HepG2 (cell line): ENCODE measurements around the gene ETV2. TPM values are rescaled to one million over a fixed set of nuclear protein-coding genes. Genes with fewer than 3 reads are reported as not detected.

Experiments used
- ATAC-seq: fragments of 200-7000 bp; cut with Tn5 transposase; 3 replicates; pipeline ENCODE4 v1.9.1; 2020; ENCODE audit warnings: mild to moderate bottlenecking, moderate library complexity
- BruUV-seq: library from RNA; stranded (reverse); fragments of 400-500 nt; replicated peaks from 2 replicates; lab custom pipeline; 2021; lab: Mats Ljungman, UMichigan
- CTCF ChIA-PET: fragments of 300-600 bp; formaldehyde crosslinking; extraction: SDS; loops from one replicate; lab custom pipeline; 2021; ENCODE audit warnings: low total read pairs, inconsistent platforms, low intra/inter-chr PET ratio; lab: Yijun Ruan, JAX
- POLR2A ChIA-PET: fragments of 350-600 bp; sonication (Branson Sonifier 250); formaldehyde crosslinking; loops from one replicate; lab custom pipeline; 2020; ENCODE audit warnings: antibody characterized with exemption, inconsistent platforms; lab: Yijun Ruan, JAX
- DNase-seq: peaks from one replicate; pipeline ENCODE4 v3.0.0-alpha.2; 2015; ENCODE audit warnings: low spot score
- FAIRE-seq: peaks from 3 replicates; lab custom pipeline; 2011; peaks lifted over from hg19 to GRCh38; lab: Jason Lieb, UNC
- H2AFZ ChIP-seq: one replicate; pipeline ENCODE4 v1.6.1; 2011; ENCODE audit warnings: low read length, inconsistent platforms
- H3K27ac ChIP-seq: fragments of 300-600 bp; 3 replicates; pipeline ENCODE4 v1.8.0; 2011; ENCODE audit warnings: mixed run types, mild to moderate bottlenecking, mixed read lengths, low read length, inconsistent platforms; ENCODE audit not compliant: insufficient read depth; ENCODE audit errors: extremely low read length
- H3K27me3 ChIP-seq, 2 experiments: fragments of 200-600 bp in 1 of 2; 2 replicates in 1 of 2; 3 replicates in 1 of 2; pipeline versions ENCODE4 v1.6.0 to v1.8.0; 2011; ENCODE audit warnings: low read length in 2 of 2, mild to moderate bottlenecking in 2 of 2, moderate library complexity in 2 of 2, inconsistent platforms in 1 of 2; ENCODE audit not compliant: insufficient read depth in 2 of 2, control insufficient read depth in 1 of 2
- H3K36me3 ChIP-seq, 2 experiments: fragments of 200-600 bp in 1 of 2; replicated peaks in 1 of 2; 2 replicates in 1 of 2; 3 replicates in 1 of 2; pipeline versions ENCODE4 v1.5.1 to v1.8.0; 2011; ENCODE audit warnings: low read length in 2 of 2, inconsistent platforms in 1 of 2; ENCODE audit not compliant: insufficient read depth in 2 of 2, control insufficient read depth in 1 of 2
- H3K4me1 ChIP-seq: 2 replicates; pipeline ENCODE4 v1.5.1; 2012; ENCODE audit warnings: low read length, inconsistent platforms; ENCODE audit not compliant: insufficient read depth
- H3K4me2 ChIP-seq: 2 replicates; pipeline ENCODE4 v1.6.0; 2011; ENCODE audit warnings: low read depth, low read length, inconsistent platforms
- H3K4me3 ChIP-seq, 3 experiments: fragments of 200-600 bp in 1 of 3; sonication (generic), shearing (Covaris generic) in 1 of 3; replicated peaks in 1 of 3; 2 replicates each; pipeline ENCODE4 v1.5.1; 2011 to 2016; ENCODE audit warnings: low read length in 3 of 3, inconsistent platforms in 2 of 3, low read depth in 2 of 3, mild to moderate bottlenecking in 2 of 3, control low read depth in 1 of 3, mixed read lengths in 1 of 3; ENCODE audit not compliant: insufficient read depth in 1 of 3
- H3K79me2 ChIP-seq: one replicate; pipeline ENCODE4 v1.6.1; 2011; ENCODE audit warnings: low read length, inconsistent platforms; ENCODE audit not compliant: insufficient read depth
- H3K9ac ChIP-seq: 2 replicates; pipeline ENCODE4 v1.6.0; 2011; ENCODE audit warnings: mild to moderate bottlenecking, low read depth, low read length, inconsistent platforms; ENCODE audit not compliant: insufficient read depth
- H3K9me3 ChIP-seq: 2 replicates; pipeline ENCODE4 v1.5.1; 2012; ENCODE audit warnings: mild to moderate bottlenecking, low read length
- H4K20me1 ChIP-seq: 2 replicates; pipeline ENCODE4 v1.6.0; 2011; ENCODE audit warnings: inconsistent platforms, mild to moderate bottlenecking, low read length, moderate library complexity; ENCODE audit not compliant: insufficient read depth
- BRD4 ChIP-seq: sonication (generic); formaldehyde crosslinking; IDR thresholded peaks from 2 replicates; pipeline ENCODE4 v1.4.0; 2020; ENCODE audit warnings: missing genetic modification reagents
- FLYWCH1 ChIP-seq: sonication (generic); formaldehyde crosslinking; IDR thresholded peaks from 2 replicates; pipeline ENCODE4 v1.8.1; 2023; ENCODE audit warnings: mild to moderate bottlenecking, missing genetic modification reagents
- POGZ ChIP-seq: sonication (generic); formaldehyde crosslinking; IDR thresholded peaks from 2 replicates; pipeline ENCODE4 v1.4.0; 2020; ENCODE audit warnings: mild to moderate bottlenecking, missing genetic modification reagents
- YY1 ChIP-seq: IDR thresholded peaks from 2 replicates; pipeline ENCODE4 v1.6.1; 2011; ENCODE audit warnings: low read length, low read depth, moderate library complexity, mild to moderate bottlenecking; ENCODE audit not compliant: insufficient read depth, insufficient replicate concordance
- ZFP82 ChIP-seq: sonication (generic); formaldehyde crosslinking; IDR thresholded peaks from 2 replicates; pipeline ENCODE4 v1.5.1; 2020; ENCODE audit warnings: mild to moderate bottlenecking, missing genetic modification reagents, borderline replicate concordance
- WGBS: methylation state at CpG from one replicate; pipeline ENCODE4 v1.1.6; 2017; ENCODE audit warnings: low lambda C conversion rate; 5-methylcytosine and 5-hydroxymethylcytosine counted together
- in situ Hi-C: cut with HindIII; loops from 2 replicates; pipeline ENCODE4 v1.10.0; 2017; ENCODE audit warnings: low pct_unique_long_range_greater_than_20kb; ENCODE audit not compliant: extremely low pct_ligation_motif_present
- intact Hi-C: fragments of 100-400 bp; cut with micrococcal nuclease; formaldehyde crosslinking; loops from one replicate; pipeline ENCODE4 v1.10.0; 2022; ENCODE audit not compliant: unreplicated experiment
- polyA plus RNA-seq, 8 experiments: library from polyadenylated mRNA; depleted of rRNA in 3 of 8; stranded (reverse) in 7 of 8; unstranded in 1 of 8; fragments of >200 nt; fragmentation: Illumina TruSeq in 4 of 8; extraction: Trizol in 4 of 8; gene quantifications; 2 replicates each; pipeline versions ENCODE4 v1.2.1 to v1.2.3, GENCODE V29; 2011 to 2016; ENCODE audit warnings: low read depth in 4 of 8, missing spikeins in 1 of 8, mixed read lengths in 1 of 8; ENCODE audit not compliant: insufficient read depth in 1 of 8
- total RNA-seq, 5 experiments: library from RNA; depleted of rRNA; stranded (reverse); fragments of >200 nt; fragmentation: Illumina TruSeq; extraction: Trizol; gene quantifications; 2 replicates each; pipeline ENCODE4 v1.2.3, GENCODE V29; 2016; ENCODE audit warnings: low read depth in 1 of 5
- TF ChIP-seq, protein P1 (sequence below): sonication (generic); formaldehyde crosslinking; IDR thresholded peaks from 2 replicates; pipeline ENCODE4 v1.4.0; 2020; ENCODE audit warnings: missing genetic modification reagents
- TF ChIP-seq, protein P2 (sequence below): IDR thresholded peaks from 2 replicates; pipeline ENCODE4 v1.4.0; 2020; ENCODE audit warnings: mild to moderate bottlenecking, missing genetic modification reagents
- TF ChIP-seq, protein P3 (sequence below): sonication (generic); formaldehyde crosslinking; IDR thresholded peaks from 2 replicates; pipeline ENCODE4 v1.5.0; 2020; ENCODE audit warnings: mild to moderate bottlenecking, missing genetic modification reagents, borderline replicate concordance

Gene ETV2
- total and polyA plus RNA-seq, 2 of the 13 experiments (the other 11 are each of a cell fraction or from before 2014, with no cell fraction given), result 0.07 to 0.20 TPM

DNA sequence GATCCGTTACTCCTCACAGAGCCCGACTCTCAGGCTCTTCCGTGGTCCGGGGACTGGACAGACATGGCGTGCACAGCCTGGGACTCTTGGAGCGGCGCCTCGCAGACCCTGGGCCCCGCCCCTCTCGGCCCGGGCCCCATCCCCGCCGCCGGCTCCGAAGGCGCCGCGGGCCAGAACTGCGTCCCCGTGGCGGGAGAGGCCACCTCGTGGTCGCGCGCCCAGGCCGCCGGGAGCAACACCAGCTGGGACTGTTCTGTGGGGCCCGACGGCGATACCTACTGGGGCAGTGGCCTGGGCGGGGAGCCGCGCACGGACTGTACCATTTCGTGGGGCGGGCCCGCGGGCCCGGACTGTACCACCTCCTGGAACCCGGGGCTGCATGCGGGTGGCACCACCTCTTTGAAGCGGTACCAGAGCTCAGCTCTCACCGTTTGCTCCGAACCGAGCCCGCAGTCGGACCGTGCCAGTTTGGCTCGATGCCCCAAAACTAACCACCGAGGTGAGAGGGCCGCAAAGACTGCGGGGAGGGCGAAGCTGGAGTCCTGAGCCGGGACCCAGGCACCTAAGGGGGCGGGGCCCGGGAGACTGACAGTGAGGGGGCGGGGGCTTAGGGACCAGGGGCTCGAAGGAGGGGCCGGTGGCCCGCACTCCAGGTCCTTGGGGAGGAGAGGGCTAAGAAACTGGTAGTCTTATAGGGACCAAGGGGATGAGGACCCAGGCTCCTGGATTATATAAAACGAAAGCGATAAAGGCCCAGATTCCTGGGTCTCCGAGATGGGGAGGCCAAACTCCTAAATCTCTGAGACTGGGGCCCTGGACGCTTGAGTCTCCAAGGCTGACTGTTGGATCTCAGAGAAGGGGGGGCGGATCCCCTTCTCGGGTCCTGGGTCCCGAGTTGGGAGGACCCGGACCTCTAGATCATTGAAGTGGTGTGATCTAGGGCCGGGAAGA, 2.0 kb downstream of the ETV2 start (continued):
- TF ChIP-seq, protein P1, sequence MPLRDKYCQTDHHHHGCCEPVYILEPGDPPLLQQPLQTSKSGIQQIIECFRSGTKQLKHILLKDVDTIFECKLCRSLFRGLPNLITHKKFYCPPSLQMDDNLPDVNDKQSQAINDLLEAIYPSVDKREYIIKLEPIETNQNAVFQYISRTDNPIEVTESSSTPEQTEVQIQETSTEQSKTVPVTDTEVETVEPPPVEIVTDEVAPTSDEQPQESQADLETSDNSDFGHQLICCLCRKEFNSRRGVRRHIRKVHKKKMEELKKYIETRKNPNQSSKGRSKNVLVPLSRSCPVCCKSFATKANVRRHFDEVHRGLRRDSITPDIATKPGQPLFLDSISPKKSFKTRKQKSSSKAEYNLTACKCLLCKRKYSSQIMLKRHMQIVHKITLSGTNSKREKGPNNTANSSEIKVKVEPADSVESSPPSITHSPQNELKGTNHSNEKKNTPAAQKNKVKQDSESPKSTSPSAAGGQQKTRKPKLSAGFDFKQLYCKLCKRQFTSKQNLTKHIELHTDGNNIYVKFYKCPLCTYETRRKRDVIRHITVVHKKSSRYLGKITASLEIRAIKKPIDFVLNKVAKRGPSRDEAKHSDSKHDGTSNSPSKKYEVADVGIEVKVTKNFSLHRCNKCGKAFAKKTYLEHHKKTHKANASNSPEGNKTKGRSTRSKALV (CRISPR knock-in tag), result no peak

DNA sequence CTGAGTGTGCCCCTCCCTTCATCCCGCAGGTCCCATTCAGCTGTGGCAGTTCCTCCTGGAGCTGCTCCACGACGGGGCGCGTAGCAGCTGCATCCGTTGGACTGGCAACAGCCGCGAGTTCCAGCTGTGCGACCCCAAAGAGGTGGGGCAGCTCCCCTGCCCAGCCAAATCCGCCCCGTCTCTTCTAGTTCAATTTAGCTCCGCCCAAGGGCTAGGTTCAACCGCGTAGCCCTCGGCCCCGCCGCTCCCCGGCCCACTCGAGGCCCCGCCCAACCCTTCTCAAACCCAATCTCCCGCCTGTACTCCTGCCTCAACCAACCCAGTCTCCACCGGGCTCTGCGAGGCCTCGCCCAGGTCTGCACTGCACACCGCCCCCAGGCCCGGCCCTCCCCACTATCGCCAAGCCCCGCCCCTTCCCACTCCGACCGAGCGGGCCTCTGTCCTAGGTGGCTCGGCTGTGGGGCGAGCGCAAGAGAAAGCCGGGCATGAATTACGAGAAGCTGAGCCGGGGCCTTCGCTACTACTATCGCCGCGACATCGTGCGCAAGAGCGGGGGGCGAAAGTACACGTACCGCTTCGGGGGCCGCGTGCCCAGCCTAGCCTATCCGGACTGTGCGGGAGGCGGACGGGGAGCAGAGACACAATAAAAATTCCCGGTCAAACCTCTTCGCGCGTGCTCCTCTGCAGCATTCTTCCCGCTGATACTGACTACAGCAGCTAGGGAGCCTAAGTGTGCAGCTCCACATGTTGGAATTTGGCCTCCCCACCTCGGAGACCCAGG, 2.9 kb downstream of the ETV2 start:
- in situ Hi-C loops, result loop anchor here (5.0 kb wide), 1 partner anchor 97 kb away; the partner anchor contains the start of gene TMEM147
- peak overlapping the region; percentile 66 to 81 (median 70) for H3K4me3 ChIP-seq
- ChIA-PET POLR2A (interaction anchor here (0.5 to 4.8 kb wide), 14 partner anchors 14 to 590 kb away, joined by 3 to 44 read pairs (median 4); partner anchors contain the start of genes HAUS5, PSENEN, RBM42 and U2AF1L4), CTCF (interaction anchor here (1.1 to 1.4 kb wide), 2 partner anchors 73 to 89 kb away, joined by 3 to 4 read pairs; partner anchors contain the start of gene KMT2B)
- H3K27me3 ChIP-seq, result no peaks in the 10 kb centered on the region; a peak in 1 of 5 replicates
- H4K20me1 ChIP-seq, result no peaks in the 10 kb centered on the region
- WGBS, result 2% methylated on average over 27 of the region's 60 CpGs
- DNase-seq (peak; percentile 90), FAIRE-seq (peak; percentile 36), ATAC-seq (peak; percentile 86)
- peak overlapping the region; percentile 79 for H3K27ac ChIP-seq
- peak overlapping the region; percentile 7 for H2AFZ ChIP-seq
- peak overlapping the region; percentile 97 for H3K4me2 ChIP-seq
- BruUV-seq, result no TSS peak
- H3K9me3 ChIP-seq, result no peaks in the 10 kb centered on the region
- intact Hi-C loops, result loop anchor here (10.0 kb wide), 1 partner anchor 90 kb away; no protein-coding TSS in a partner anchor
- H3K4me1 ChIP-seq, result peaks cover 50% of the 10 kb centered on the region
- no peaks in the 10 kb centered on the region for H3K36me3 ChIP-seq
- H3K79me2 ChIP-seq, result peaks cover 13% of the 10 kb centered on the region
- peak overlapping the region; percentile 75 for H3K9ac ChIP-seq
- TF ChIP-seq FLYWCH1 (CRISPR knock-in tag) (no peak), ZFP82 (CRISPR knock-in tag) (no peak), POGZ (CRISPR knock-in tag) (peak; percentile 66), YY1 (peak; percentile 20), BRD4 (CRISPR knock-in tag) (0 out of 2 replicates have a peak, but pooled peaks have one; percentile 34)
- TF ChIP-seq, protein P2, sequence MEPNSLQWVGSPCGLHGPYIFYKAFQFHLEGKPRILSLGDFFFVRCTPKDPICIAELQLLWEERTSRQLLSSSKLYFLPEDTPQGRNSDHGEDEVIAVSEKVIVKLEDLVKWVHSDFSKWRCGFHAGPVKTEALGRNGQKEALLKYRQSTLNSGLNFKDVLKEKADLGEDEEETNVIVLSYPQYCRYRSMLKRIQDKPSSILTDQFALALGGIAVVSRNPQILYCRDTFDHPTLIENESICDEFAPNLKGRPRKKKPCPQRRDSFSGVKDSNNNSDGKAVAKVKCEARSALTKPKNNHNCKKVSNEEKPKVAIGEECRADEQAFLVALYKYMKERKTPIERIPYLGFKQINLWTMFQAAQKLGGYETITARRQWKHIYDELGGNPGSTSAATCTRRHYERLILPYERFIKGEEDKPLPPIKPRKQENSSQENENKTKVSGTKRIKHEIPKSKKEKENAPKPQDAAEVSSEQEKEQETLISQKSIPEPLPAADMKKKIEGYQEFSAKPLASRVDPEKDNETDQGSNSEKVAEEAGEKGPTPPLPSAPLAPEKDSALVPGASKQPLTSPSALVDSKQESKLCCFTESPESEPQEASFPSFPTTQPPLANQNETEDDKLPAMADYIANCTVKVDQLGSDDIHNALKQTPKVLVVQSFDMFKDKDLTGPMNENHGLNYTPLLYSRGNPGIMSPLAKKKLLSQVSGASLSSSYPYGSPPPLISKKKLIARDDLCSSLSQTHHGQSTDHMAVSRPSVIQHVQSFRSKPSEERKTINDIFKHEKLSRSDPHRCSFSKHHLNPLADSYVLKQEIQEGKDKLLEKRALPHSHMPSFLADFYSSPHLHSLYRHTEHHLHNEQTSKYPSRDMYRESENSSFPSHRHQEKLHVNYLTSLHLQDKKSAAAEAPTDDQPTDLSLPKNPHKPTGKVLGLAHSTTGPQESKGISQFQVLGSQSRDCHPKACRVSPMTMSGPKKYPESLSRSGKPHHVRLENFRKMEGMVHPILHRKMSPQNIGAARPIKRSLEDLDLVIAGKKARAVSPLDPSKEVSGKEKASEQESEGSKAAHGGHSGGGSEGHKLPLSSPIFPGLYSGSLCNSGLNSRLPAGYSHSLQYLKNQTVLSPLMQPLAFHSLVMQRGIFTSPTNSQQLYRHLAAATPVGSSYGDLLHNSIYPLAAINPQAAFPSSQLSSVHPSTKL (CRISPR knock-in tag), result no peak
- TF ChIP-seq, protein P3, sequence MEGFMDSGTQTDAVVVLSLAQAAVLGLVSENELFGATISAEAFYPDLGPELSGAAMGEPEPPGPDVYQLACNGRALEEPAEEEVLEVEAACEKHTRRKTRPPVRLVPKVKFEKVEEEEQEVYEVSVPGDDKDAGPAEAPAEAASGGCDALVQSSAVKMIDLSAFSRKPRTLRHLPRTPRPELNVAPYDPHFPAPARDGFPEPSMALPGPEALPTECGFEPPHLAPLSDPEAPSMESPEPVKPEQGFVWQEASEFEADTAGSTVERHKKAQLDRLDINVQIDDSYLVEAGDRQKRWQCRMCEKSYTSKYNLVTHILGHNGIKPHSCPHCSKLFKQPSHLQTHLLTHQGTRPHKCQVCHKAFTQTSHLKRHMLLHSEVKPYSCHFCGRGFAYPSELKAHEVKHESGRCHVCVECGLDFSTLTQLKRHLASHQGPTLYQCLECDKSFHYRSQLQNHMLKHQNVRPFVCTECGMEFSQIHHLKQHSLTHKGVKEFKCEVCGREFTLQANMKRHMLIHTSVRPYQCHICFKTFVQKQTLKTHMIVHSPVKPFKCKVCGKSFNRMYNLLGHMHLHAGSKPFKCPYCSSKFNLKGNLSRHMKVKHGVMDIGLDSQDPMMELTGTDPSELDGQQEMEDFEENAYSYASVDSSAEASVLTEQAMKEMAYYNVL (CRISPR knock-in tag), result peak; percentile 86; the same call in 1 of the 2 replicates
